ENCODE data around the gene MECR.

MECR gene

DNA sequence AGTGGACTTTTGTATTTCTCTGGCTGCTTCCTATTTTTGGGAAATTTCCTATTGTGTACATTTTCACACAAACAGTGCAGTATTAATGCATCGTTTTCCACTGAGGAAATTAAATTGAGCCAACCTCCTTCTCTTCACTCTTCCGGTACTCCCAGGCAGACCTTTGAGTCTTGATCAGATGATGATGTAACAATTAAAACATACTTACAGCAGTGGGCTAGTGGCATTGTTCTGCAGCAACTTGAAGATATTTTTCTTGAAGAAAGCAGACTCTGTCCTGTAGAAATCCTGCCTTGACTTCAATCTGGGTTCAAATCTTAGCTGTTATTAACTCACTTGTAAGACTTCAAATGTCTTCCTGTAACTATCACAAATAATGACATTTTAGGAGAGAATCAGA, 88.0 kb downstream of the MECR start:
- DNase-seq (ENCODE audit: extremely low read depth, low read depth) = no peak
- TF ChIP-seq, protein P1, sequence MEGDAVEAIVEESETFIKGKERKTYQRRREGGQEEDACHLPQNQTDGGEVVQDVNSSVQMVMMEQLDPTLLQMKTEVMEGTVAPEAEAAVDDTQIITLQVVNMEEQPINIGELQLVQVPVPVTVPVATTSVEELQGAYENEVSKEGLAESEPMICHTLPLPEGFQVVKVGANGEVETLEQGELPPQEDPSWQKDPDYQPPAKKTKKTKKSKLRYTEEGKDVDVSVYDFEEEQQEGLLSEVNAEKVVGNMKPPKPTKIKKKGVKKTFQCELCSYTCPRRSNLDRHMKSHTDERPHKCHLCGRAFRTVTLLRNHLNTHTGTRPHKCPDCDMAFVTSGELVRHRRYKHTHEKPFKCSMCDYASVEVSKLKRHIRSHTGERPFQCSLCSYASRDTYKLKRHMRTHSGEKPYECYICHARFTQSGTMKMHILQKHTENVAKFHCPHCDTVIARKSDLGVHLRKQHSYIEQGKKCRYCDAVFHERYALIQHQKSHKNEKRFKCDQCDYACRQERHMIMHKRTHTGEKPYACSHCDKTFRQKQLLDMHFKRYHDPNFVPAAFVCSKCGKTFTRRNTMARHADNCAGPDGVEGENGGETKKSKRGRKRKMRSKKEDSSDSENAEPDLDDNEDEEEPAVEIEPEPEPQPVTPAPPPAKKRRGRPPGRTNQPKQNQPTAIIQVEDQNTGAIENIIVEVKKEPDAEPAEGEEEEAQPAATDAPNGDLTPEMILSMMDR (IDR thresholded peaks at IDR 0.05; ENCODE audit: low read depth, low read length, missing control alignments) = no peak

More for the DNA sequence above, 88.0 kb downstream of the MECR start:
- no peak overlapping the region for H3K4me3 ChIP-seq (replicated peaks; ENCODE audit: low read depth, low read length)

Measured in HFF-Myc (cell line).